ENCODE measurements around the gene PCDH9.

Gene PCDH9

DNA sequence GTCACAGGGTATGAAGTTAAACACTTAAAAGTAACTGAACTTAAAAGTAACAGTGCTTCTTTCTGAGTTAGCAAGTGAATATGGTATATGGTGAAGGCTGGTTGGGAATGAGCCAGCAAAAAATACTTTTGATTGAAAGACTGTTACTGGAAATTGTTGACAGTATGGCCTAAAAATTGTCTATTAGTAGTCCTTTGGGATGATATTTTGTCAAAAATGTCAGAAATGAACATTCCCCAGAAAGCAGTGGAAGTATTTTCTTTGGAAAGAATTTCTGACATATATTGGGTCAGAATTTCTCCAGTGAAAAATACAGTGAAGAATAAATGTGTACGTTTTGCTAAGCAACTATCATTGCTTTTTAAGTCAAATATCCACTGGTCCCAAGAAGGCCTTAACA, 860.5 kb downstream of the PCDH9 start:
- Mint-ChIP-seq H3K4me3 (no peak overlapping the region), H3K27ac (no peak overlapping the region), H3K9me3 (peaks cover 2% of the 10 kb centered on the region), H3K4me1 (no peaks in the 10 kb centered on the region), H3K36me3 (no peaks in the 10 kb centered on the region), H3K27me3 (no peaks in the 10 kb centered on the region)
- DNase-seq (ENCODE audit: low spot score in 2 of 2): no peak
- ATAC-seq (ENCODE audit: low read depth): no peak

DNA sequence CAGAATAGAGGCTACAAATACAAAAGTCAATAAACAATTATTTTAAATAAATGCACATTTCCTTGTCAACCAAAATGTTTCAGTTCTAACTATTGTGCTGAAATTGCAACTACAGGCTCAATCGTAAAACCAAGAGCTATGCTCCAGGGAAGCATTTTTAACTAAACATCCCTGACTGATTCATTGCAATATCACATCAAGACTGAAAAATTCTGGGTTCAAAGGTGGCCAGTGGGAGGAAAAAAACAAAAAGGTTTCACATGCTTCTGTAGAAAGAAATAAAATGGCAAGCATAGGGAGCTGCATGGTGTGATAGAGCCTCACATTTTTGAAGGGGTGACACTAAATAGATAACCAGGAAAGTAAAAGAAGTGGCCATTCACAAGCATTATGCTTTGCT, 862.8 kb downstream of the PCDH9 start:
- H3K36me3 Mint-ChIP-seq: no peaks in the 10 kb centered on the region
- ATAC-seq (ENCODE audit: low read depth) (no peak), DNase-seq (ENCODE audit: low spot score in 2 of 2) (no peak)
- H3K9me3 Mint-ChIP-seq: no peaks in the 10 kb centered on the region
- H3K27ac Mint-ChIP-seq: no peak overlapping the region
- H3K4me3 Mint-ChIP-seq: no peak overlapping the region
- no peaks in the 10 kb centered on the region for H3K27me3 Mint-ChIP-seq
- no peaks in the 10 kb centered on the region for H3K4me1 Mint-ChIP-seq

DNA sequence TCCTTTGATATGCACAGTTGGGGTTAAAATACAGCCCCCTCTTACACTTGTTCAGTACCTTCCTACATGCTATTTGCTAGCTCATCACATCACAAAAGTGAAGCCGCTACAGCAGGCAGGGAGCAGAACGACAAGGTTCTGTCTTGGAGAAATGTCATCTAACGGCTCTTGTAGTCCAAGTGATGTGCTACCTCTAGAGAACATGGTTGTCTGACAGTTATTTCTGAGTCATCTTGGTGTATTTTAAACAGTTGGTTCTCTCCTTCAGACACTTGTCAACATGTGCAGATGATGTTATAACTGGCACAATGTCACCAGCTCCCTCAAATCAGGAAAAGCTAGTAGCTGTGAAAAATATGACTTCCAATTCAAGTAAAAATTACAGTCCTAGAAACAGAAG, 865.0 kb downstream of the PCDH9 start:
- Mint-ChIP-seq H3K4me3 (no peak overlapping the region), H3K27ac (no peak overlapping the region), H3K36me3 (no peaks in the 10 kb centered on the region), H3K27me3 (no peaks in the 10 kb centered on the region), H3K9me3 (no peaks in the 10 kb centered on the region), H3K4me1 (no peaks in the 10 kb centered on the region)
- ATAC-seq (ENCODE audit: low read depth) (no peak), DNase-seq (ENCODE audit: low spot score in 2 of 2) (no peak)

DNA sequence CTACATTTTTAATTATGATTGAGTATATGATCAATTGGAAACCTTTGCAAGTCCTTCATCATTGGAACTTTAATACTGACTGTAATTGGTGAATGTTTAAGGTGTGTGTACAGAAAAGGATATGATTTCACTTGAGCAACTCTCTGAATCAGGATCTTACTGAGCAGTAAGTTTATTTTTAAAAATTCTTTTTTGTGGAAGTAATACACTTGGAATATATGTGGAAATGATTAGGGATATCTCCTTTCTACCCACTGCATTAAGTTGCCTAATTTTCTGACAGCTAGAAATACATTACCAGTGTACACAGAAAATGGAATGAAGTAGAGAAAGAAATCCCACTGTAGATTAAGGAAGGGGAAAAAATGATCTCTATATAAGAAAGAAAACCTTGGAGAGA, 865.8 kb downstream of the PCDH9 start:
- H3K36me3 Mint-ChIP-seq: no peaks in the 10 kb centered on the region
- DNase-seq (ENCODE audit: low spot score in 2 of 2) (no peak), ATAC-seq (ENCODE audit: low read depth) (no peak)
- H3K9me3 Mint-ChIP-seq: no peaks in the 10 kb centered on the region
- H3K27me3 Mint-ChIP-seq: no peaks in the 10 kb centered on the region
- no peak overlapping the region for H3K27ac Mint-ChIP-seq
- H3K4me3 Mint-ChIP-seq: no peak overlapping the region
- H3K4me1 Mint-ChIP-seq: no peaks in the 10 kb centered on the region

DNA sequence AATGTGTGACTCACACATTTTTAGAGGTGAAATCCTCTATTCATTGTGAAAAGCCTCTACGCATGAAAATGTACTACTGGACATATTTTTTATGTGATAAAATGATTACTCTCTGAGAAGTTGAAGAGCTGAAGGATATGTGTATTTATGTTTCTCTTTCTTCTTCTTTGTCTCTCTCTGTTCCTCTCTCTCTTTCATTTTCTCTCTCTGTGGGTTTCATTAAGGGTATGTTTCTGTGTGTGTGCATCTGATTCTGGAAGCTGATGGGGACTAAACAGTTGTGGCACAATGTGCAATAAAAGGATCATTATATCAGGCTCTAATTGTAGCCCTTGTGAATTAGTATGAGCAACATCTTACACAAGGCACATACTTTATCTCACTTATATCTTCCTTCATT, 867.7 kb downstream of the PCDH9 start:
- Mint-ChIP-seq H3K4me1 (no peaks in the 10 kb centered on the region), H3K36me3 (no peaks in the 10 kb centered on the region), H3K27me3 (no peaks in the 10 kb centered on the region), H3K9me3 (no peaks in the 10 kb centered on the region), H3K27ac (no peak overlapping the region), H3K4me3 (no peak overlapping the region)
- DNase-seq (ENCODE audit: low spot score in 2 of 2) (no peak), ATAC-seq (ENCODE audit: low read depth) (no peak)

DNA sequence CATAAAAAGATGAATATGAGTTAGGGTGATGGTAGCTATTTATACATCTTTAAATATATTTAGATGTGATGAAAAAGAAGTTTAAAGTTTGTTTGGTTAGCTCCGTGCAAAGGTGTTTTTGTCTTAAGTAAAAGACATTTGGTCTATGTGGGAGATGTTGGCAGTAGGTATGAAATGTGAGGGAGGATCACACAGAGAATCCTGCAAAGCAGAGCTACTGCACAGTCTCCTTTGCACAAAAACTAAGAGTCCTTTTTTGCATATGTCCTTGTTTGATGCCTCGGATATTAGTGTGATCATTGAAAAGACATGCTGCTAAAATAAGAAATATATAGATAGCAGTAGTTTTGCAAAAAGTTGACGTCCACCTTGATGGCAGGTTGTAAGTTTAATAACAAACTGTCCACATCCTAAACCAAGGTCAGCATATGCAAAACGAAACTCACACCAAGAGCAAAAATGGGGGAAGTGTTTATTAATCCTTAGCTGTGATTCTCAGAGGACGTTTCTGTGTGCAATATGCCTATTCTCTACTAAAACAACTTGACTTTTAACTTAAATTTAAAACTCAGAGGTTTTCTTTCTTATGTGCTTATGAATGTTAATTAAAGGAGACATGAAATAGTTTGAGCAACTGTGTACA, 870.1 kb downstream of the PCDH9 start:
- ATAC-seq (ENCODE audit: low read depth) (no peak), DNase-seq (ENCODE audit: low spot score in 2 of 2) (no peak)
- H3K9me3 Mint-ChIP-seq: no peaks in the 10 kb centered on the region
- H3K4me1 Mint-ChIP-seq: no peaks in the 10 kb centered on the region
- no peaks in the 10 kb centered on the region for H3K27me3 Mint-ChIP-seq
- H3K4me3 Mint-ChIP-seq: no peak overlapping the region
- no peak overlapping the region for H3K27ac Mint-ChIP-seq
- no peaks in the 10 kb centered on the region for H3K36me3 Mint-ChIP-seq

DNA sequence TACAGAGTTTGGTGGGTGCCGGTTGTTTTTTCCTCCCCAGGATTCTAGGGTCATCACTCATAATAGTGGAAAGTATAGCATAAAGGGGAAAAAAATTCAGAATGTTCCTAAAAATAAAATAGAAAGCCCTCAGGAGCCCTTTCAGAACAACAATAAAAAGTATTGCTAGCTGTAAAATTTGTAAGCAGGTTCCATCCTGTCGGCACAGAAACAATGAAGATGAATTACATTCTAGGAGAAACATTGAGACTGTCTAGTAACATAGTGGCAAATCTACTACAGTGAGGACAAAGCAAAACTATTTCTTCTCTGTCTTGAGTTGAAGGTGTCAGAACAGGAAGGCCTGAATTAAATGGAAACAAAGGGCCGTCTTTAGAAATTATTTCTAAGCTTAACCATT, 870.7 kb downstream of the PCDH9 start:
- no peak for DNase-seq (ENCODE audit: low spot score in 2 of 2)
- H3K27ac Mint-ChIP-seq: no peak overlapping the region
- H3K4me1 Mint-ChIP-seq: no peaks in the 10 kb centered on the region
- no peak for ATAC-seq (ENCODE audit: low read depth)
- no peaks in the 10 kb centered on the region for H3K27me3 Mint-ChIP-seq
- no peaks in the 10 kb centered on the region for H3K9me3 Mint-ChIP-seq
- no peaks in the 10 kb centered on the region for H3K36me3 Mint-ChIP-seq
- H3K4me3 Mint-ChIP-seq: no peak overlapping the region

- no peak overlapping the region for H3K27ac Mint-ChIP-seq
- no peaks in the 10 kb centered on the region for H3K4me1 Mint-ChIP-seq
- H3K4me3 Mint-ChIP-seq: no peak overlapping the region
- no peaks in the 10 kb centered on the region for H3K27me3 Mint-ChIP-seq
- DNase-seq (ENCODE audit: low spot score in 2 of 2) (no peak), ATAC-seq (ENCODE audit: low read depth) (no peak)
- no peaks in the 10 kb centered on the region for H3K9me3 Mint-ChIP-seq
- H3K36me3 Mint-ChIP-seq: no peaks in the 10 kb centered on the region
Measured at GRCh38 chr13:66358564-66358963, 871.6 kb downstream of the PCDH9 start.

DNA sequence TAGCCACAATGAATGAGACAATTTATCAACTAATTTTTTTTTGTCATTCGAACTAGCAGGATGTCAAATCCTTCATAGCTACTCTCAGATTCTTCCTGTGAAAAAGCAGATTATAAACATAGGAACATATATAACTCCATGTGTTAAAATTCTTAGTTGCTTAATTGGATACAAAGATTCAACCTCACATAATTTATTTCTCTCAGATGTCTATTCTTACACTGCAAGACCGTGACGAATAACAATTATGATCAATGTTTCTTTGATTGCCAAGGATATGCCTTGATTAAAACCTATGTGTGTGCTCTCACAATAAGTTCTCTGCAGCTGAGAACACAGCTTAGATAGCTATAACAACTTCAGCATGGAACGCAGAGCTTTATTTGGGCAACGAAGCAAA, 872.7 kb downstream of the PCDH9 start:
- H3K27me3 Mint-ChIP-seq: no peaks in the 10 kb centered on the region
- DNase-seq (ENCODE audit: low spot score in 2 of 2): no peak
- H3K4me3 Mint-ChIP-seq: no peak overlapping the region
- H3K4me1 Mint-ChIP-seq: no peaks in the 10 kb centered on the region
- H3K27ac Mint-ChIP-seq: no peak overlapping the region
- no peaks in the 10 kb centered on the region for H3K9me3 Mint-ChIP-seq
- H3K36me3 Mint-ChIP-seq: no peaks in the 10 kb centered on the region
- no peak for ATAC-seq (ENCODE audit: low read depth)

- Mint-ChIP-seq H3K27me3 (no peaks in the 10 kb centered on the region), H3K9me3 (no peaks in the 10 kb centered on the region), H3K4me3 (no peak overlapping the region), H3K4me1 (no peaks in the 10 kb centered on the region), H3K36me3 (no peaks in the 10 kb centered on the region), H3K27ac (no peak overlapping the region)
- DNase-seq (ENCODE audit: low spot score in 2 of 2) (no peak), ATAC-seq (ENCODE audit: low read depth) (no peak)
Measured at GRCh38 chr13:66354879-66355751, 875.0 kb downstream of the PCDH9 start.

DNA sequence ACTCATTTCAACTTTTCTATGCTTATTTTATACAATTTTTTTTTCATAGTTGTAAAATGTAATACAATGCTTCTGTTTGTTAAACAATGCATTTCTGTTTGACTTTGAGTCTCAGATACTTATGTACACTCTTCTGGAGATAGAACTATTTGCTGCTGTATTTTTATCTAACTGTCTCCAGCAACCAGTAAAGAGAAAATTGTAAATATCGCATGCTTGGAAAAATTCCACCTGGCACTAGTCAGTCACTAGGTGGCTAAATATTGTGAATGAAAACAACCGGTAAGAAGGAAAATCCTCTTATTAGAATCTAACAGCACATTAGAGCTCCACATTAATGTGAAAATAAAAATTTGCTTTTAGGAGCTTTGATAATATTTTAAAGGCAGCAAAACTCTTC, 876.5 kb downstream of the PCDH9 start:
- Mint-ChIP-seq H3K27ac (no peak overlapping the region), H3K9me3 (no peaks in the 10 kb centered on the region), H3K27me3 (no peaks in the 10 kb centered on the region), H3K4me1 (no peaks in the 10 kb centered on the region), H3K36me3 (no peaks in the 10 kb centered on the region), H3K4me3 (no peak overlapping the region)
- no peak for ATAC-seq (ENCODE audit: low read depth)
- DNase-seq (ENCODE audit: low spot score in 2 of 2): no peak

DNA sequence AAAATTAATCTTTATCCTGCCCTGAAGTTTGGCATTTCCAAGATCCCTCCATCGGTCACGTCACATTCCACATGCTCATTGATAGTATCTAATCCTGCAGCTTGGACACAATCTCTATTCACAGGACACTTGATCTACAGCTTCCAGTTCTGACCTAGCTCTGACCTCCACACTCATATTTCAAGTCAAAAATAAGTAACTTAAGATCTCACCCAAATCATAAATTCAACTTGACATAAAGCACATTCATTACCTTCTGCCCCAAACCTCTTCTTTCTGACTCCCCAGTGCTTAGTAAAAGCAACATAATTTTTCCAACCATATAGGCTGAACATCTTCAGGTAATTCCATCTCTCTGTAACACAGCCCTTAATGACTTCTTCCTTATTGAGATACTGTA, 880.2 kb downstream of the PCDH9 start:
- ATAC-seq (ENCODE audit: low read depth): no peak
- H3K36me3 Mint-ChIP-seq: no peaks in the 10 kb centered on the region
- H3K4me1 Mint-ChIP-seq: no peaks in the 10 kb centered on the region
- no peak overlapping the region for H3K4me3 Mint-ChIP-seq
- no peak overlapping the region for H3K27ac Mint-ChIP-seq
- H3K27me3 Mint-ChIP-seq: no peaks in the 10 kb centered on the region
- peaks cover 5% of the 10 kb centered on the region for H3K9me3 Mint-ChIP-seq
- no peak for DNase-seq (ENCODE audit: low spot score in 2 of 2)

GRCh38 chr13:66348745-66349690, 881.1 kb downstream of the PCDH9 start:
- Mint-ChIP-seq H3K4me1 (no peaks in the 10 kb centered on the region), H3K9me3 (peaks cover 5% of the 10 kb centered on the region), H3K4me3 (no peak overlapping the region), H3K27me3 (no peaks in the 10 kb centered on the region), H3K36me3 (no peaks in the 10 kb centered on the region), H3K27ac (no peak overlapping the region)
- no peak for DNase-seq (ENCODE audit: low spot score in 2 of 2)
- no peak for ATAC-seq (ENCODE audit: low read depth)

GRCh38 chr13:66347486-66348117, 882.5 kb downstream of the PCDH9 start:
- Mint-ChIP-seq H3K36me3 (no peaks in the 10 kb centered on the region), H3K27me3 (no peaks in the 10 kb centered on the region), H3K9me3 (peaks cover 5% of the 10 kb centered on the region), H3K27ac (no peak overlapping the region), H3K4me1 (no peaks in the 10 kb centered on the region), H3K4me3 (no peak overlapping the region)
- ATAC-seq (ENCODE audit: low read depth) (no peak), DNase-seq (ENCODE audit: low spot score in 2 of 2) (no peak)

Data from memory B cell (primary cell).